ENCODE results near the gene FAM3A. TPM values are rescaled to one million over a fixed set of nuclear protein-coding genes. Genes with fewer than 3 reads are reported as not detected.
A peak's percentile ranks its signal among the peaks of the same experiment; 100 is the strongest.

FAM3A gene
- polyA plus RNA-seq, 5 donors = 24.9 to 49.3 (median 35.7) TPM

GRCh38 chrX:154539077-154539476 lies 23.0 kb upstream of the FAM3A start:
- no peak for DNase-seq

GRCh38 chrX:154535892-154536291 lies 19.9 kb upstream of the FAM3A start:
- DNase-seq = no peak

GRCh38 chrX:154534526-154535322 lies 18.7 kb upstream of the FAM3A start:
- DNase-seq = peak; percentile 71 to 80

GRCh38 chrX:154532690-154533089 lies 16.7 kb upstream of the FAM3A start:
- DNase-seq = no peak

DNA sequence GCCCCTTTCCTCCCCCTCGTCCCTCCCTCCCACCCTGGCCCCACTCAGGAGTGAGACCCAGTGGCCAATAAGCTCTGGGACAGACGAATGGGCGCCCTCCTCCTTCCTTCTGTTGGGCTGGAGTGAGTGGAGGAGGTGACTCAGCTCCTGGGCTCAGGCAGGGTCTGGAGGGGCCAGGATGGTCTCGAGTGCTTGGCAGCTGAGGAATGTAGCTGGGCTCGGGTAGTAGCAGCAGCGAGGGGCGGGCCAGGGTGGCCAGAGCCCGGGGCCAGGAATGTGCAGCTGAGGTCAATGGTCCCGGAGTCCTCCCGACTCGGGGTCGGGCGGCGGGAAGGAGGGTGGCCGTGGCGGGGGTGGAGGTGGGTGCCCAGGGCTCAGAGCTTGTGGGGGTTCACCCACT lies 15.6 kb upstream of the FAM3A start:
- DNase-seq = no peak

- DNase-seq = no peak
Measured at GRCh38 chrX:154530286-154530685, 14.3 kb upstream of the FAM3A start.

- DNase-seq = no peak
Measured at GRCh38 chrX:154529206-154529612, 13.2 kb upstream of the FAM3A start.

- peak; percentile 86 to 89 for DNase-seq
Measured at GRCh38 chrX:154526901-154527675, 11.1 kb upstream of the FAM3A start.

GRCh38 chrX:154525606-154526490 lies 9.8 kb upstream of the FAM3A start:
- no peak for DNase-seq

DNA sequence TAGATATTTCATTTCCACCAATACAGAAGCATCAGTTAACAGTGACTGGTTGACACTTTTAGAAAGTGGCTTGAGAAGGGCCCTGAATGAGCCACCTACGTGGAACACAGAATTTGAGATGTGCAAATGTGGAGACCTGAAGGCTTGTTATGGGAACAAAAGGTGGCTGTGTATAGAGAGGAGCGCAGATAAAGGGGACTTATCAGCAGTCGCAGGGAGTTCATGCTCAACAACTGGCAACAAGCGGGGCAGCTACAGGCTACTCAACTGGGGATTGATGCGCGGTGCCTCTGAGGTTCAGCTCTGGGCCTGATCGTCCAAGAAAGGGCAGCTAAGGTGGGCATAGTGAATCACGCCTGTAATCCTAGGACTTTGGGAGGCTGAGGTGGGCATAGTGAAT lies 3.4 kb upstream of the FAM3A start:
- DNase-seq = no peak

DNA sequence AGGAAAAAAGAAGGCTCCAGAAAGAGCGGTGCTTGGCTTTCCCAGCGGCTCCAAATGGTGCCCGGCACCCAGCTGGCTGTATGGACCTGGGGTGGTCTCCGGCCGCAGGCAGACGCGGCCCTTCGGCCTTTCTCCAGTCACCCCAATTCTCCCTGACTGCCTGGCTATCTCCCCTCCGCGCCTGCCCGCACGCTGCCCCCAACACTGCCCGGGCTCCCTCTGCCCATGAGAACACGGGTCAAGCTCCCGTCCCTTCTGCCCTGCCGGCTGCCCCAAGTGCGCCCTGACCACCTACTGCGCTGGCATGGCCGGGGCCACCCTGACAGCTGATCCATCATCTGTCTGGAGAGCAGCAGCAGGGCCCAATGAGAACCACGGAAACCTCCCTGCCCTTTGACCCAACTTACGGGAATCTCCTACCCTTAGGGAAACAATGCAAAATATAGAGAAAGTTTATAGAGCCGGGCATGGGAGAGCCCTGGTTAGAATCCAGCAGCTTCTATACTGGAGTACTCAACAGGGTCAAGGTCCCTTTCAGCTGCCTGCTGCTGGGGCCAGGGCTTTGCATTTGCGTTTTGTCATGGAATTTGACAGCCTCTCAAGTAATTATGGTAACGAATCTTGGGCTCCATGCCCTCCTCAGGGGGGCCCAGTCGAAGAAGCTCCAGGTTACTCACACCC lies 1.2 kb upstream of the FAM3A start:
- DNase-seq = peak in 1 of 2 donors; percentile 50

- peak; percentile 86 to 91 for DNase-seq
Measured at GRCh38 chrX:154516656-154517100, 646 bp upstream of the FAM3A start.

- no peak for DNase-seq
Measured at GRCh38 chrX:154515090-154515965, 704 bp downstream of the FAM3A start.

GRCh38 chrX:154513716-154514115 lies 2.3 kb downstream of the FAM3A start:
- no peak for DNase-seq

DNA sequence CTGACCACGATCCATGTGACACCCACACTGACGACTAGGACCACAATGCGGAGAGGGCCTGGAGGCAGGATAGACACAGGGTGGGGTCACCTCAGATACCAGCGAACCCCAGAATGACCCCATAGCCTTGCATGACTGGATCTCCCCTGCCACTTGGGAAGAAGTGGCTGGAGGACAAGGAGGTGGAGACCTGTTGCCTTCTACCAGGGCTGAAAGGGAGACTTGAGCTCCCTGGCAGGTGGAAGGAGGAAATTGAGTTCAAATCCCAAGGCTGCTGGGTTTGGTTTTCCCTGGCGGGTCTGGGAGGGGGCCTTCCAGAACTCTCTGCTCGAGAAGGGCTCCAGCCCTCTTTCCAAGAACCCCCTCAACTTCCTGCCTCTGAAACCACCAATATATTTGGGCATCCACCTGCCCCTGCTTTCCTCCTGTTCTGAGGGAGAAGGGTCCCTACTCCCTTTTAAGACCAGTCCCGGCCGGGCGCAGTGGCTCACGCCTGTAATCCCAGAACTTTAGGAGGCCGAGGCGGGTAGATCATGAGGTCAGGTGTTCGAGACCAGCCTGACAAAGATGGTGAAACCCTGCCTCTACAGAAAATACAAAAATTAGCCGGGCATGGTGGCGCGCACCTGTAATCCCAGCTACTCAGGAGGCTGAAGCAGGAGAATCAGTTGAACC lies 3.0 kb downstream of the FAM3A start:
- DNase-seq = no peak

DNA sequence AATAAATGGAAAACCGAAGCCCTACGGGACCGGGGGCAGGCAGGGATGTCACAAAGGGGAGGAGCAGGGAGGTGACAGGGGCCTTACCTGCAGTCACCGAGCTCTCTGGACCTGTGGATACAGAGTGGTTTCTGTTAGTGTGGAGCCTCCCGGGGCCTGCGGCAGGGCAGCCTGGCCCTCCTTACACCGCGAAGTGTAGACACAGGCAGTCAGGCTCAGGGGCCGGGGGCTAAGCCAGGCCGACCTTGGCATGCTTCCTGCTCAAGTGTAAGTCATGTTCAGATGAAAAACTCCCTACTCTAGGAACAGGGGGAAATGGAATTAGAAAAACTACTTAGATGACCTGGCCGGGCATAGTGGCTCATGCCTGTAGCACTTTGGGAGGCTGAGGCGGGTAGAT lies 4.3 kb downstream of the FAM3A start:
- DNase-seq = no peak

- no peak for DNase-seq
Measured at GRCh38 chrX:154509455-154509854, 6.6 kb downstream of the FAM3A start.

DNA sequence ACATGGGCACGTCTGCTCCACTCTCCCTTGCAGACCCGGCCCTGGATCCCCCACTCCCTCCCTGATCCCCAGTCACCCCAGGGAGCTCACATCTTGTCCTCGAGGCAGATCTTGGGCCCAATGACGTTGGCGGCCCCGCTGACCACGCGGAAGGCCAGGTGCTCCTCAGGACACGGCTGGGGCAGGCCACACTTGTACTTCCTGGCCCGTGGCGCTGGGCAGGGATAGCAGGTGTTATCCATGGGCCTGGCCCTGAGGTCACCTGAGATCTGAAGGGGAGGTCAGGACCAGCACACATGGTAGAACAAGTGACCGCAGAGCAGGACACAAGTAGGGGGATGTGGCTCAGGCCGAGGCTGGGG lies 7.7 kb downstream of the FAM3A start:
- DNase-seq = no peak

DNA sequence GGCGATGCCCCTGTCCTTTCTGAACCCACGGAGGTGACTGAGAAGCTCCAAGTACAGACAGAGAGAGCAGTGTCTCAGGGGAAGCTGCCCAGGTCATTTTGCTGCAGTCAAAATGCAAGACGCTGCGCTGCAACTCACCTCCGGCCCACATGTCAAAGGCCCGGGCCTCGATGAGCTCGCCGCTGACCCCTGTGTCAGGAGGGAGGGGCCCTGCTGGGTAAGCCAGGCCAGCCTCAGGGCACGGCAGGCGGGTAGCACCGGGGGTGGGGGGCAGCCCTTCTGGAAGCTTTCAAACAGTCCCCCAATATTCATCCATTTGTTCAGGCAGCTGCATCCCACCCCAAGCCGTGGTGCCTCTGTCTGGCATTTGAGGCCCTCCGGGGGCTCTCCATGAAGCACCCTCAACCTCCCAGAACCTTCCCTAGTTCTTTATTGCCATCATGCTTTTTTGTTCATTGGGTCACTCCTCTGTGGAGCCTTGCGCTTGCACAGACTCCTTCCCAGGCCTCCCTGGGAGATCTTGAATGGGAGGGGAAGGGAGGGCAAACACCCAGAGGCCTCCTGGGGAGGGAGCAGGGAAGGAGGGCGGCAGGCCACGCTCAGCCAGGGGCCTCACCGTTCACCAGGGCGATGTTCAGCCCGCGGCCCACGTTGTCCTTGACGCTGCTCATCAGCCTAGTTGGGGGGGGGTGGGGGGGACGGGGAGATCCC lies 8.2 kb downstream of the FAM3A start:
- no peak for DNase-seq

Data from right lung (tissue), 5 donors.